Spleen (tissue), 11 donors: ENCODE results near the gene ZNF618. TPM values are rescaled to one million over a fixed set of nuclear protein-coding genes. Genes with fewer than 3 reads are reported as not detected.

Experiments used
- DNase-seq: peaks from one replicate; pipeline ENCODE4 v3.0.0-alpha.2; 2020
- H3K27ac ChIP-seq, 8 donors: fragments of 200-600 bp; sonication (generic) in 7 of 8; 1 replicate in 4 of 8; 2 replicates in 4 of 8; pipeline versions ENCODE4 v1.5.0 to v1.8.0; 2016 to 2021; ENCODE audit warnings: inconsistent platforms in 4 of 8, mild to moderate bottlenecking in 4 of 8, moderate library complexity in 1 of 8
- H3K27me3 ChIP-seq, 7 donors: fragments of 200-600 bp; sonication (generic) in 6 of 7; replicated peaks in 1 of 7; 1 replicate in 4 of 7; 2 replicates in 3 of 7; pipeline versions ENCODE4 v1.5.0 to v1.8.0; 2016 to 2021; ENCODE audit warnings: inconsistent platforms in 3 of 7, mild to moderate bottlenecking in 1 of 7
- H3K36me3 ChIP-seq, 6 donors: fragments of 200-600 bp; sonication (generic) in 5 of 6; 1 replicate in 4 of 6; 2 replicates in 2 of 6; pipeline versions ENCODE4 v1.5.0 to v1.8.0; 2016 to 2021; ENCODE audit warnings: inconsistent platforms in 2 of 6
- H3K4me1 ChIP-seq, 6 donors: fragments of 200-600 bp; sonication (generic) in 5 of 6; 1 replicate in 3 of 6; 2 replicates in 3 of 6; pipeline versions ENCODE4 v1.5.0 to v1.8.0; 2016 to 2021; ENCODE audit warnings: inconsistent platforms in 3 of 6
- H3K4me3 ChIP-seq, 8 donors: fragments of 200-600 bp; sonication (generic) in 7 of 8; 1 replicate in 4 of 8; 2 replicates in 4 of 8; pipeline versions ENCODE4 v1.5.0 to v1.8.0; 2016 to 2021; ENCODE audit warnings: inconsistent platforms in 4 of 8, mild to moderate bottlenecking in 4 of 8, moderate library complexity in 2 of 8
- H3K9me3 ChIP-seq, 8 donors: fragments of 200-600 bp; sonication (generic) in 7 of 8; 1 replicate in 4 of 8; 2 replicates in 4 of 8; pipeline versions ENCODE4 v1.5.0 to v1.8.0; 2016 to 2021; ENCODE audit warnings: inconsistent platforms in 4 of 8
- POLR2A ChIP-seq, 3 donors: fragments of 450-650 bp; IDR thresholded peaks; one replicate each; pipeline ENCODE4 v1.5.1; 2017; ENCODE audit warnings: antibody characterized with exemption in 3 of 3, mild to moderate bottlenecking in 1 of 3
- POLR2AphosphoS5 ChIP-seq, 3 donors: sonication (generic); formaldehyde crosslinking; IDR thresholded peaks; one replicate each; pipeline ENCODE4 v1.5.1; 2017; ENCODE audit warnings: antibody characterized with exemption in 3 of 3
- WGBS, 5 donors: extraction: QIAGEN DNeasy Blood & Tissue Kit in 3 of 5; methylation state at CpG; one replicate each; pipeline versions ENCODE4 v1.1.5 to v1.1.7; 2013 to 2018; 5-methylcytosine and 5-hydroxymethylcytosine counted together
- intact Hi-C: fragments of 100-400 bp; cut with DNase I; formaldehyde crosslinking; loops from one replicate; pipeline ENCODE4 v1.15.0; 2023; ENCODE audit warnings: low total_unique reads
- polyA plus RNA-seq, 3 donors: library from polyadenylated mRNA; stranded (reverse); fragments of 200-250 nt; gene quantifications; one replicate each; pipeline ENCODE4 v1.2.1, GENCODE V29; 2013
- total RNA-seq, 7 donors: library from RNA; depleted of rRNA in 3 of 7; stranded (reverse); fragments of >200 nt in 3 of 7; fragmentation: NEBNext Ultra II Directional in 4 of 7; extraction: Animal tissue kit (Norgen Biotek cat#: 25700) in 4 of 7; gene quantifications; one replicate each; pipeline versions ENCODE4 v1.1.0 to v1.2.1, GENCODE V29; 2016 to 2021
- TF ChIP-seq, protein P1 (sequence below), 11 experiments: fragments of 200-600 bp in 7 of 11; fragments of 450-650 bp in 4 of 11; sonication (generic) in 4 of 11; IDR thresholded peaks in 8 of 11; conservative IDR thresholded peaks in 3 of 11; 1 replicate in 7 of 11; 2 replicates in 4 of 11; pipeline versions ENCODE4 v1.4.0 to v1.8.0; 2016 to 2021; ENCODE audit warnings: antibody characterized with exemption in 11 of 11, inconsistent platforms in 4 of 11, mild to moderate bottlenecking in 1 of 11
- donor health status: healthy with polysubstance abuse.
- donor health status: DM: no; HTN: no; CAD: no; lungs with moderate emphysema.
- donor health status: DM: no; HTN: no; CAD: no.
- donor health status: Bipolar disorder and iron deficiency.
- donor health status: healthy.
- donor health status: DM: no; HTN: no; CAD: no.
- donor health status: DM: yes; HTN: yes; CAD: no.

Gene ZNF618
- total and polyA plus RNA-seq, 10 donors: 0.58 to 14.8 (median 8.4) TPM

DNA sequence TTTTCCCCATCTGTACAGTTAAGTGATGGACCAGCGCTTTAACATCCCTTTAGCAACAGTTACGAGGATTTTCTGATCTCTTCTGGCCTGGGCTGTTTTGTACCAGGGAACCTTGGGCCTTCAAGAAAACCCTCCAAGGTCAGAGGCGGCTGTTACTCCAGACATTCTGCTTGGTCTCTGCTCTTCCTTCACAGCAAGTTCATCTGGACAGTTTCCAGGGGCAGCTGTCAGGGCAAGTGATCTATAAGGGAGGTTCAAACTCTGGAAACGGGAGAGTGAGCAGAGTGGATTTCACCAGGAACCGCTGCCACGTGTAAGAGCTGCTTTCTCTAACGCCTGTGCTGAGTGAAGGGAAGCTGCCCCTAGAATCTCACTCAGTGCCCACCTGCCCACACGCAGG is 36.7 kb downstream of the ZNF618 start:
- 70 to 87% (median 79%) methylated on average over 8 of the region's 8 CpGs for WGBS, 5 donors
- Histone ChIP-seq H3K36me3 (peaks cover 0 to 3% (median 0%) of the 10 kb centered on the region in 6 donors), H3K4me3 (no peak overlapping the region), H3K27me3 (no peaks in the 10 kb centered on the region), H3K9me3 (no peaks in the 10 kb centered on the region), H3K4me1 (no peaks in the 10 kb centered on the region), H3K27ac (no peak overlapping the region)
- intact Hi-C loops: no loop called here
- TF ChIP-seq POLR2A (IDR thresholded peaks at IDR 0.05): no peak
- TF ChIP-seq, protein P1, sequence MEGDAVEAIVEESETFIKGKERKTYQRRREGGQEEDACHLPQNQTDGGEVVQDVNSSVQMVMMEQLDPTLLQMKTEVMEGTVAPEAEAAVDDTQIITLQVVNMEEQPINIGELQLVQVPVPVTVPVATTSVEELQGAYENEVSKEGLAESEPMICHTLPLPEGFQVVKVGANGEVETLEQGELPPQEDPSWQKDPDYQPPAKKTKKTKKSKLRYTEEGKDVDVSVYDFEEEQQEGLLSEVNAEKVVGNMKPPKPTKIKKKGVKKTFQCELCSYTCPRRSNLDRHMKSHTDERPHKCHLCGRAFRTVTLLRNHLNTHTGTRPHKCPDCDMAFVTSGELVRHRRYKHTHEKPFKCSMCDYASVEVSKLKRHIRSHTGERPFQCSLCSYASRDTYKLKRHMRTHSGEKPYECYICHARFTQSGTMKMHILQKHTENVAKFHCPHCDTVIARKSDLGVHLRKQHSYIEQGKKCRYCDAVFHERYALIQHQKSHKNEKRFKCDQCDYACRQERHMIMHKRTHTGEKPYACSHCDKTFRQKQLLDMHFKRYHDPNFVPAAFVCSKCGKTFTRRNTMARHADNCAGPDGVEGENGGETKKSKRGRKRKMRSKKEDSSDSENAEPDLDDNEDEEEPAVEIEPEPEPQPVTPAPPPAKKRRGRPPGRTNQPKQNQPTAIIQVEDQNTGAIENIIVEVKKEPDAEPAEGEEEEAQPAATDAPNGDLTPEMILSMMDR (IDR thresholded peaks at IDR 0.05 in 8 of 11, conservative IDR thresholded peaks at IDR 0.05 in 3 of 11): no peak
- no peak for TF ChIP-seq POLR2AphosphoS5 (IDR thresholded peaks at IDR 0.05)
- DNase-seq: no peak

DNA sequence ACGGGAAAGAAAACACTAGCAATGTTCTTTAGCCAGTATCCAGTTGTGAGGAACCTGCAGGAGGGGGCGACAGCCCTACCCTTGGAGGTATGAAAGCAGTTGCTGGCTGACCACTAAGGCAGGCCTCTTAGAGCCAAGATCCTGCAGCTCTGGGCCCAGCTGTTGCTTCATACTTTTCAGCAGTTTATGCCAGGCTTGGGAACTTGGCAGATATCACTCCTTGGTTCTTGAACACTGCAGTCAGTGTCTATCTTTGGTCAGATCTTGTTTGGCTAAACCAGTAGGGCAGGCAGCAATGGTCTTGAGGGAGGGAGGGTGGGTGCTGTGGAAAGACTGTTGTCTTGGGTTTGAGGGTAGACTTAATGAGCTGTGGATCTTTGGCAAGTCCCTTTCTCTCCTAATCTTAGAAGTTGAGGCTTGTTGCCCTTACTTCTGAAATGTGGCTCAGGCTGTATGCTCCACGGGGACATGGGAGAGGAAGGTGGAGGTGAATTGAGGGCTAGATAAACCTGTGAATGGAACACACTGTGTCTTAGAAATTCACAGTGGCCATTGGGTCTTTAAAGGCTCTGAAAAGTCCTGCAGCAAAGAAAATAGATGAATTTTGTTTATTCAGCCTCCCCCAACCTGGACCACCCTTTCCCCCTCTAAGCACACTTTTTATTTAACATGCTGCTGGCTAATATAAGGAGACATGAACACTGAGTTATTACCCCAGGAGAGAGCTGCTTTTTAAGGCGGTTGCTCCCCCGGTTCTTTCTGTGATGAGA is 37.5 kb downstream of the ZNF618 start:
- H3K36me3 ChIP-seq: peaks cover 0 to 3% (median 0%) of the 10 kb centered on the region in 6 donors
- no peak for DNase-seq
- H3K27ac ChIP-seq: no peak overlapping the region
- intact Hi-C loops: no loop called here
- H3K4me3 ChIP-seq: no peak overlapping the region
- H3K4me1 ChIP-seq: no peaks in the 10 kb centered on the region
- TF ChIP-seq, protein P1 (IDR thresholded peaks at IDR 0.05 in 8 of 11, conservative IDR thresholded peaks at IDR 0.05 in 3 of 11): no peak
- TF ChIP-seq POLR2AphosphoS5 (IDR thresholded peaks at IDR 0.05): no peak
- no peak for TF ChIP-seq POLR2A (IDR thresholded peaks at IDR 0.05)
- 87 to 97% (median 92%) methylated on average over 5 of the region's 5 CpGs for WGBS, 5 donors
- H3K9me3 ChIP-seq: no peaks in the 10 kb centered on the region
- no peaks in the 10 kb centered on the region for H3K27me3 ChIP-seq

DNA sequence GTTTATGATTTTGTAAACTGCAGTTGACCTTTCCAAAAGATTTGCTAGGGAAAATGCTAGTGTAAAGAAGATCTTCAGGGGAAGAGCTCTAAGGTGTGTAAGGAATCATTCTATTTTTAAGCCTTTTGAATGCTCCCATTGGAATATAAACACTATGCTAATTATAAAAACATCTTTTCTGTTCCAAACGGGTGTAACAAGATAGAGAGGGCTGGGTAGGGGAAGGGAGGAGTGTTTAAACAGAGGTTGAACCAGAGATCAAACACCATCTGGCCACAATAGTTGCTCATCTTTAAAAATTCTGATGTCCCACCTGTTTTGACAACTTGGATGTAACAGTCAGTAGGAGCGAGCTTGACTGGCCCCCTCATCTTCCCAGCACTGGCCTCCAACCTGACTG is 38.4 kb downstream of the ZNF618 start:
- Histone ChIP-seq H3K27me3 (no peaks in the 10 kb centered on the region), H3K9me3 (no peaks in the 10 kb centered on the region), H3K4me1 (no peaks in the 10 kb centered on the region), H3K27ac (no peak overlapping the region), H3K4me3 (no peak overlapping the region), H3K36me3 (peaks cover 0 to 3% (median 0%) of the 10 kb centered on the region in 6 donors)
- intact Hi-C loops: no loop called here
- 61 to 84% (median 73%) methylated on average over 2 of the region's 2 CpGs for WGBS, 5 donors
- no peak for DNase-seq
- TF ChIP-seq POLR2AphosphoS5 (IDR thresholded peaks at IDR 0.05) (no peak), POLR2A (IDR thresholded peaks at IDR 0.05) (no peak)
- TF ChIP-seq, protein P1 (IDR thresholded peaks at IDR 0.05 in 8 of 11, conservative IDR thresholded peaks at IDR 0.05 in 3 of 11): no peak

DNA sequence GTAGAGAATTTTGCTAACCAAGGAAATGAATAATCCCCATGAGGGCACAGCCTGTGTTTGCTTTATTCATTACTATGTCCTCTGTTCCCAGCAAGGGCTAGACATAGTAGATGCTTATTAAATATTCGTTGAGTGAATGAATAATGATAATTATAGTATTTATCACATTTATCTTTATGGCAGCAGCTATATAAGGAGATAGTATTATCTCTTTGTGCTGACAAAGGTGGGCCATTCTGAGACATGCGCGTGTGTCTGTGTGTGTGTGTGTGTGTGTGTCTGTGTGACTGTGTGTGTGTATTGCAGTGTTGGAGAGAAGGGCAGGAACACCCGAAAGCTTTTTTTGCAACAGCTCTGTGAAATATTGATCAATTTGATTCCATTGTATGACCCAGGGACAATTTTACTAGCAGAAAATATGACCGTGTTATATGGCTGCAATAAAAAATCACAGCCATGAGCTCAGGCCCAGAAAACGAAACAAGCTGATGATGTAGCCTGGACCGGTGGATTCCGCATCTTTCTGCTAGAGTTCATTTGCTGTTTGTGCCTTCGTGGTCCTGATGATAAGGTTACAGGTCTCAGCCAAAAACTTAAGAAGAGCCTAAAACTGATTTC is 39.8 kb downstream of the ZNF618 start:
- intact Hi-C loops: no loop called here
- TF ChIP-seq POLR2AphosphoS5 (IDR thresholded peaks at IDR 0.05) (no peak), POLR2A (IDR thresholded peaks at IDR 0.05) (no peak)
- TF ChIP-seq, protein P1 (IDR thresholded peaks at IDR 0.05 in 8 of 11, conservative IDR thresholded peaks at IDR 0.05 in 3 of 11): no peak
- 89 to 95% (median 90%) methylated on average over 9 of the region's 9 CpGs for WGBS, 5 donors
- H3K27ac ChIP-seq: no peak overlapping the region
- H3K4me3 ChIP-seq: no peak overlapping the region
- no peak for DNase-seq
- H3K4me1 ChIP-seq: no peaks in the 10 kb centered on the region
- peaks cover 0 to 3% (median 0%) of the 10 kb centered on the region in 6 donors for H3K36me3 ChIP-seq
- H3K27me3 ChIP-seq: no peaks in the 10 kb centered on the region
- H3K9me3 ChIP-seq: no peaks in the 10 kb centered on the region
